ENCODE results near the gene SRRM4.

Gene SRRM4

GRCh38 chr12:119171691-119172425 is 190.5 kb downstream of the SRRM4 start:
- DNase-seq: no peak

- DNase-seq: no peak
These were observed 193.7 kb downstream of the SRRM4 start for GRCh38 chr12:119175081-119175480.

GRCh38 chr12:119176267-119177055 is 195.1 kb downstream of the SRRM4 start:
- DNase-seq: peak; percentile 77

DNA sequence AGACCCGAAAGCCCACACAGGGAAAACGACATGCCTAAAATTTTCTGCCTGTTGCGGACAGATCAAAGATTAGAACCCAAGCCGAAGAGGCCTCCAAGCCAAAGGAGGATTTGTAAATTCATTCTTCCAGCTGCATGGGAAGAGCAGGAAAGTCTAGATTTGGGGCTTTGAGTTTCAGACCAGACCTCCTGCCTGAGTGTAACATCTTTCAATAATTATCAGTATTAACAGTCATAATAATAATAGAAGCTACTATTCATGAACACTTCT is 195.7 kb downstream of the SRRM4 start:
- DNase-seq: no peak

DNA sequence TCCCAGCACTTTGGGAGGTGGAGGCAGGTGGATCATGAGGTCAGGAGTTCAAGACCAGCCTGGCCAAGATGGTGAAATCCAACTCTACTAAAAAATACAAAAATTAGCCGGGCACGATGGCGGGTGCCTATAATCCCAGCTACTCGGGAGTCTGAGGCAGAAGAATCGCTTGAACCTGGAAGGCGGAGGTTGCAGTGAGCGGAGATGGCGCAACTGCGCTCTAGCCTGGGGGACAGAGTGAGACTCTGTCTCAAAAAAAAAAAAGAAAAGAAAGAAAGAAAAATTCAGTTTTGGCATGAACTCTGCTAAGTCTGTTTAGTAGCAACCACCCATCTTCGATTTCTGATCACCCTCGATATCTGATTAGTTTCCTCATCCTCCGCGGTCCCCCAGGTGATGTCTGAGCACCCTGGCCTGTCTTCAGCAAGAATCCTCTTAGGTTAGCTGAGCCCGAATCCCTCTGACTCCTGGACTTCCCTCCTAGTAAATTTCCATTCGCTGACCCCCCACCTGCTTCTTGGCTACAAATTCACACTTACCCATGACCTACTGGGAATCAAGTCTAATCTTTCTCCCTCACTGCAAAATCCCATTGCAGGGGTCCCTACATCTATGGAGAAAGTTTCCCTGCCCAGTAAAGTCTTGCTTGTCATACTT is 196.5 kb downstream of the SRRM4 start:
- no peak for DNase-seq

DNA sequence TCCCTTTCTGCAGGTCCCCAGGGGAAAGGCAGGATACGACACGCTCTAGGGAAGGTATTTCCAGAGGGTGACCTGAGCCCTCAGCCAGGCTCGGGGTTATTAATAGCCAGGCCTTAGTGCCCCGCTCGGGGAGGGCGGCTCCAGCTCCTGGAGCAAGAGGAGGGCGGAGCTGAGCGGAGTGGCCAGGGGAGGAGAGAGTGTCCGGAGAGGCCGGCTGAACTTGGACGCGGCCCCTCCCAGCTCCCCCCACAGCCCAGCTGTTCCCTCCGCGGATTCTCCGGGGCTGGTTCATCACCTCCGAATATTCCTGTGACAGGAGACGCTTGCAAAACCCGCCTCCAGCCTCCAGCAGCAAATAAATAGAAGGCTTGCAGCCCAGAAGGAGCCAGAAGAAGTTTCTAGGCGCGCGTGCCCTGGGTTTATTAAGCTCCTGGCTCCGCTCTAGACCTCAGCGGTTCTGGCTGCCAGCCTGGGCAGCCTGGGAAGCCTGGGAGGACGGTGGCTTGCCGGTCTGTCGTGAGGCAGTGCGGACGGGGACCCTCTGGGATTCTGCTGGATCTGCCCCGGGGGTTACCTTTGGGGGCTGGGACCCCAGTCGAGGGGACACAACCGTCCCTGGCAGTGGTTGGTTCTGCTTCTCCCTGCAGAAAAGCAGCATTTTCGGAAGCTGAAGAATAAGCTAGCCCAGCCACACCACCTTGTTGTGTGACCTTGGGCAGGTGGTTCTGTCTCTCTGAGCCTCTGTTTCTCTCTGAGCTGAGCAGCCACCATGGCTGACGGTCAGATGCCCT is 197.4 kb downstream of the SRRM4 start, which contains the start of gene HSPB8:
HSPB8 (plus strand) TSS at position 388 of the 791 bp plus-strand sequence; CDS start at position 770, 382 bp downstream.
- DNase-seq: peak; percentile 53

GRCh38 chr12:119179335-119180021 is 198.1 kb downstream of the SRRM4 start:
- peak; percentile 59 for DNase-seq

GRCh38 chr12:119180380-119181040 is 199.2 kb downstream of the SRRM4 start:
- DNase-seq: peak; percentile 39

GRCh38 chr12:119181202-119181601 is 199.9 kb downstream of the SRRM4 start:
- no peak for DNase-seq

GRCh38 chr12:119181944-119182343 is 200.6 kb downstream of the SRRM4 start:
- no peak for DNase-seq

GRCh38 chr12:119182701-119183493 is 201.6 kb downstream of the SRRM4 start:
- no peak for DNase-seq

DNA sequence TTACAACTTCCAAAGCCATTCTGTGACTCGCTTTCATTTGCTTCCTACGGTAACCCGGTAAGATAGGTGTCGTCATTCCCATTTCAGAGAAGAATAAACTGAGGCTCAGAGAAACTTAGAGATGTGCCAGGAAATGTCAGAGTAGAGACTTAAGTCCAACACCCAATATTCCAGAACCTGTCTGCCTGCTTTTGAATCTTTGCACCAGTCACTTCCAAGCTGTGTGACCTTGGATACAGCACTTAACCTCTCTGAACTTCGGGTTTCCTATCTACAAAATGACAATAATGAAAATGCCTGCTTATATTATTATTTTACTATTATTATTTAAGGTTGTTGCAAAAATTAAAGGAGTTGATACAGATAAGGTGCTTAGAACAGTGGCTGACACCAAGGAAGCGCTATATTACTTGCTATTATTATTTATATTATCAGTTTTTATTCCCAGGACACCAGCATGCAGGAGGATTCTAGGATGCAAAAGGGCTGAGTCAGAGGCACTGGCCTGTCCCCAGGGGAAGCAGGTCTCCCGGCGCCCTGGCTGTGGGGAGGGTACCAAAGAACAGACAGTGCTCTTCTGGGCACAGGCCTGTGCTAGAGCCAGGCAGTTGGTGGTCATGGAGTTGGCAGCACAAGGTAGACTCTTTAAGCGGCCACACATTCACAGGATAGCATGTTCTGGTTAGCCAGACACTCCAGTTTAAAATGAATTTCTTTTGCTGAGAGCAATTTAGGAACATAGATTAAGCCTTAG is 202.8 kb downstream of the SRRM4 start:
- no peak for DNase-seq

DNA sequence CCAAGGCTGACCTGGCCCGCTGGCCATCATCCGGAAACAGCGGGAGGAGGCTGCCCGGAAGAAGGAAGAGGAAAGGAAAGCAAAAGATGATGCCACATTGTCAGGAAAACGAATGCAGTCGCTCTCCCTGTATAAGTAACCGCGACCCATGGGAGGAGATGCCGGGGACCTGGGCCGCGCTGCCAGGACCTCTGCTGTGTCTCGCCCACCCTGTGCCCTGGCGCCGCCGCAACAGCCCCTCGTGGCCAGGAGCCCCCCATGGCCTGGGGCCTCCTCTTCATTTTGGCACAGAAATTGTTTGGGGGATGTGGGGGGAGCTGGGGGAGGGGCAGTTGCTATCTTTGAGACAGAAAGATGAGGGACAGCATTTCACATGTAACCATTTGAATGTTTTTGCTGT is 213.9 kb downstream of the SRRM4 start:
- DNase-seq: no peak

GRCh38 chr12:119198440-119198839 is 217.1 kb downstream of the SRRM4 start:
- no peak for DNase-seq

- no peak for DNase-seq
These were observed 219.3 kb downstream of the SRRM4 start for GRCh38 chr12:119200601-119201000.

DNA sequence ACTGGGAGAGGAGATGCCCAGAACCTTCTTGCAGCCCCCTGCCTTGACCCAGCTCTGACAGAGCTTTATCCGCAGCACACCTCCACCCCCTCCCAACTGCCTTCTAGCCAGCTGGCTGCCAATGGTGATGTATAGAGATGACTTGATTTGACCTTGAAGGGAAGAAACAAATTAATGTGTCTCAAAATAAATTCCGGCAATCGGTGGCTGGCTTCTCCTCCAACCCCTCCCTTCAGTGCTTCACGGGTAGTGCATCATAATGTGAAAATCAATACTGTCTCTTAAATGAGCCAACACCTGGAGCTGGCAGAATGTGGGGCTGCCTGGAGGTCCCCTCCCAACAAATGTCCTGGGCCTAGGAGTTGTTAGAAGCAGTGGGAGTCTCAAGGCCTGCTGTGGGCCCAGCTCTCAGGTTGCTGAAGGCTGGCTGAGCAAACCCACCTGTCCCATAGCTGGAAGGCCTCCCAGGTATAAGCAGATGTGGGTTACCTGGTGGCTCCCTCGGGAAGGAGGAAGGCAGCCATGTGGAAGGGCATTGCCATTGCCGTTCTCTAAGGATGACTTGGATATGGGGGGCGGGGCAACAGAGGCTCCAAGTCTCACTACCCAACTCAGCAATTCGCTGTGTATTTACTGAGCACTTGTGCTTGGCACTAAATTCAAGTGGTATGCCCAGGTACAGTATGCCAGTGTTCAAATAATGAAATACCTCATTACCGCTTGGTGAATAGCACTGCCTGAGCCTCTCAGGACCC is 220.6 kb downstream of the SRRM4 start:
- no peak for DNase-seq

DNA sequence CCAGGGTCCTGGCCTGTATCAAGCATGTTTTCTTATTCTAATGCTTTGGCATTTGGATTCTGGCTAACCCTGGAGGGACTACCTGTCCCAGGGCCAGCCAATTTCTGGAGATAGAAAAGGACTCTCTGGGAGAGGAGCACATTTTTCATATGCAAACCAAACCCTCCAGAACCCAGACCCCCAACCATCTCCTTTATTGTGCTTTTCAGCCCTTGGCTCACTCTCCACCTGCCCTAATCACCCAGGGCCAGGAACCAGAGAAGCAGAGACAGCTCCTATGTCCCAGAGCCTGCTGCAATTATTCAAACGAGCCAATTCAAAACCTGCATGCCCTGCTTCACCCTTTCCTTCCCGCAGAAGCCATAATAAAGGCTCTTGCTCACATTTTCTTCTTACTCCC is 221.2 kb downstream of the SRRM4 start:
- no peak for DNase-seq

- DNase-seq: no peak
These were observed 222.8 kb downstream of the SRRM4 start for GRCh38 chr12:119204131-119204530.

- DNase-seq: no peak
These were observed 223.4 kb downstream of the SRRM4 start for GRCh38 chr12:119204671-119205285.

All from fibroblast of skin of scalp (primary cell).